Esophagus squamous epithelium (tissue), 5 donors: ENCODE measurements around the gene GULP1. TPM values are rescaled to one million over a fixed set of nuclear protein-coding genes. Genes with fewer than 3 reads are reported as not detected.

ENCODE experiments used
- DNase-seq: peaks from one replicate; lab custom pipeline; 2025; lab: John Stamatoyannopoulos, UW
- H3K27ac ChIP-seq, 4 donors: fragments of 200-600 bp; sonication (generic); one replicate each; pipeline ENCODE4 v1.5.1; 2016 to 2019; ENCODE audit warnings: mild to moderate bottlenecking in 1 of 4
- H3K27me3 ChIP-seq, 4 donors: fragments of 200-600 bp; sonication (generic); 1 replicate in 3 of 4; 2 replicates in 1 of 4; pipeline versions ENCODE4 v1.5.1 to v1.6.0; 2017 to 2021; ENCODE audit warnings: antibody characterized with exemption in 1 of 4
- H3K36me3 ChIP-seq, 3 donors: fragments of 200-600 bp; sonication (generic); one replicate each; pipeline ENCODE4 v1.5.1; 2016 to 2019
- H3K4me1 ChIP-seq, 3 donors: fragments of 200-600 bp; sonication (generic); one replicate each; pipeline ENCODE4 v1.5.1; 2017 to 2019
- H3K4me3 ChIP-seq, 4 donors: fragments of 200-600 bp; sonication (generic); 1 replicate in 3 of 4; 2 replicates in 1 of 4; pipeline ENCODE4 v1.5.1; 2016 to 2019; ENCODE audit warnings: mild to moderate bottlenecking in 2 of 4, moderate library complexity in 1 of 4
- H3K9me3 ChIP-seq, 3 donors: fragments of 200-600 bp; sonication (generic); one replicate each; pipeline ENCODE4 v1.5.1; 2016 to 2019
- CTCF ChIP-seq, 6 experiments: fragments of 450-650 bp in 4 of 6; fragments of 200-600 bp in 2 of 6; sonication (generic) in 2 of 6; IDR thresholded peaks; one replicate each; pipeline ENCODE4 v1.5.1; 2016 to 2019; ENCODE audit warnings: antibody characterized with exemption in 6 of 6, mild to moderate bottlenecking in 4 of 6, moderate library complexity in 4 of 6
- POLR2A ChIP-seq, 4 donors: fragments of 450-650 bp; IDR thresholded peaks; one replicate each; pipeline ENCODE4 v1.6.1; 2017; ENCODE audit warnings: antibody characterized with exemption in 4 of 4, mild to moderate bottlenecking in 4 of 4, moderate library complexity in 3 of 4
- WGBS, 2 donors: methylation state at CpG; one replicate each; pipeline ENCODE4 v1.1.5; 2018; 5-methylcytosine and 5-hydroxymethylcytosine counted together
- intact Hi-C: fragments of 100-400 bp; cut with DNase I; formaldehyde crosslinking; loops from one replicate; pipeline ENCODE4 v1.15.0; 2022
- total RNA-seq, 4 donors: library from RNA; depleted of rRNA; stranded (reverse); fragments of >200 nt; gene quantifications; one replicate each; pipeline ENCODE4 v1.1.0, GENCODE V29; 2016
- donor health status: DM: yes; HTN: yes; CAD: no.

Gene GULP1
- total RNA-seq, 4 donors from 2014 or later = 10.4 to 39.3 (median 24.2) TPM

DNA sequence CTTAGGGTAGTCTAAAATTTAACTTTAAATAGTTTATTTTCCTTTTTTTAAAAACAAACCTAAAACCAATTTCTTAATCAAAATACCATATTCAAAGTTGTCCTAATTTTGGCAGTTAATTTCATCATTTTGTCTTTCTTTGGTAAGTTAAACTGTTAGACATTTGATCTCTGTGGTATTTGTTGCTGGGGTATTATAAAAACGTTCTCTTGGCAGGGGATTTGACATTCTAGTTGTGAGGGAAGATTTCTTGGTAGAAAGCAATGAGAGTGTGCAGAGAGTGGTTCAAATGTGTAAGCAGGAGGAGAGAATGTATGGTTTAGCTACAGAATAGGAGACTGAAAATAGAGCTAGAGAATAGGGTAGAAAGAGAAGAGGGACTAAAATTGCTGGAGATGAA lies 14.6 kb downstream of the GULP1 start:
- no peaks in the 10 kb centered on the region for H3K36me3 ChIP-seq
- TF ChIP-seq POLR2A (IDR thresholded peaks at IDR 0.05) (no peak), CTCF (IDR thresholded peaks at IDR 0.05) (no peak)
- 5 to 17% methylated on average over 1 of the region's 1 CpG for WGBS, 2 donors
- no peaks in the 10 kb centered on the region for H3K27me3 ChIP-seq
- no peak overlapping the region for H3K27ac ChIP-seq
- H3K9me3 ChIP-seq = no peaks in the 10 kb centered on the region
- intact Hi-C loops = no loop called here
- H3K4me3 ChIP-seq = no peak overlapping the region
- no peak for DNase-seq
- H3K4me1 ChIP-seq = peaks cover 0 to 3% (median 0%) of the 10 kb centered on the region in 3 donors

DNA sequence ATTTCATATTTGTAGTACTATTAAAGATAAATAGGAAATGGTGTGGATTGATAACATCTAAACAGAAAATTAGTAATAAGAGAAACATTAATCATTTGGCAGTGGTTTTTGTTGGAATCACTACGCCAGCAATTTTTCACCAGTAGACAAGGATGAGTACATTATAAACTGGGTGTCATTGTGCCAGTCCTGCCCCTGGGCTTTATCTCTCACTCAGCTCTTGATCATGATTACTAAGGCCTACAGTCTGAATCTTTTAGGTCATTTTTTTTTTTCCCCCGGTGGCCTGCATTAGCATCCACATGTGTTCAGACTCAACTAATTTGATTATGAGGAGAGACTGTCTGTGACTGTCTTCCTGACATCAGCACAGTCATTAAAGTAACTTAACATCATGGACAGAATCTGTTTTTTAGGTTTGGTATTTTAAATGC lies 16.2 kb downstream of the GULP1 start:
- H3K4me1 ChIP-seq = no peaks in the 10 kb centered on the region

DNA sequence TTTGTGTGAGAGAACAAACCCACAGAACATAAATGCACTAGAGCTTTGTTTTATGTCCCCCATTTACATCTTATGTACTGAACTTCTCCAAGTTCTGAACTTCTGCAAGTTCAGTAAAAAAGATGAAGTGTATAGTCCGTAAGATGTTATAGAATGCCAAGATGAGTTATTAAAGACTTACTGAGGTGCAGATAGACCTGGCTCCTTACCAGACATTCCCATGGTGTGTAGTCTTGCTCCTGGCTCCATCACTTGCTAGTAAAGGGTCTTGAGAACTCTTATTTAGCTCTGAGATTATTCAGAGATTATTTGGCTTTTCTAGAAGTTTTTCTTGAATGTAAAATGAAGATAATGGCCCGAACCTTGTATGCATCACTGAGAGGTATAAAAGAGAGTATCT lies 16.8 kb downstream of the GULP1 start:
- Histone ChIP-seq H3K27me3 (no peaks in the 10 kb centered on the region), H3K36me3 (no peaks in the 10 kb centered on the region), H3K4me1 (no peaks in the 10 kb centered on the region), H3K27ac (no peak overlapping the region), H3K4me3 (no peak overlapping the region), H3K9me3 (no peaks in the 10 kb centered on the region)
- TF ChIP-seq POLR2A (IDR thresholded peaks at IDR 0.05) = no peak
- TF ChIP-seq CTCF (IDR thresholded peaks at IDR 0.05) = no peak
- WGBS, 2 donors = 68 to 90% methylated on average over 2 of the region's 2 CpGs
- no peak for DNase-seq
- intact Hi-C loops = no loop called here

More for the DNA sequence above, 16.2 kb downstream of the GULP1 start:
- H3K27ac ChIP-seq = no peak overlapping the region
- H3K36me3 ChIP-seq = no peaks in the 10 kb centered on the region
- no peak overlapping the region for H3K4me3 ChIP-seq
- intact Hi-C loops = no loop called here
- no peak for DNase-seq
- no peaks in the 10 kb centered on the region for H3K27me3 ChIP-seq
- TF ChIP-seq CTCF (IDR thresholded peaks at IDR 0.05) = no peak
- no peak for TF ChIP-seq POLR2A (IDR thresholded peaks at IDR 0.05)
- no peaks in the 10 kb centered on the region for H3K9me3 ChIP-seq
- 72 to 80% methylated on average over 2 of the region's 2 CpGs for WGBS, 2 donors

DNA sequence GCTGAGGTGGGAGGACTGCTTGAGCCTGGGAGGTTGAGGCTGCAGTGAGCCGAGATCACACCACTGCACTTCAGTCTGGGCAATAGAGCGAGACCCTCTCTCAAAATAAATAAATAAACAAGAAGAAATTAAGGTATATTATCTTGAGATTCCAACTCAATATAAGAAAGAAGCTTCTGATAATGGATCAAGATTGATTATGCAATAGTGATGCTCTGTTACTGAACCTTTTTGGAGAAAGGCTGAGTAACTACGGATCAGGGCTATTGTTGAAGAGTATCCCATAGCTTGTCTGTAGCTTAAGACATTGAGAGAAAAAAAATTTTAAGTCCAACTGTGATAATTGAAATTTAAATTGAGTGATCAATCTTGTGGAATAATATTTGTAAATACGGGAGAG lies 17.7 kb downstream of the GULP1 start:
- intact Hi-C loops = no loop called here
- Histone ChIP-seq H3K4me3 (no peak overlapping the region), H3K27ac (no peak overlapping the region), H3K4me1 (no peaks in the 10 kb centered on the region), H3K27me3 (no peaks in the 10 kb centered on the region), H3K9me3 (no peaks in the 10 kb centered on the region), H3K36me3 (no peaks in the 10 kb centered on the region)
- WGBS, 2 donors = 66 to 90% methylated on average over 3 to 4 of the region's 4 CpGs
- no peak for DNase-seq
- TF ChIP-seq CTCF (IDR thresholded peaks at IDR 0.05) (no peak), POLR2A (IDR thresholded peaks at IDR 0.05) (no peak)

GRCh38 chr2:188314314-188315054 lies 22.8 kb downstream of the GULP1 start:
- DNase-seq = no peak
- no peaks in the 10 kb centered on the region for H3K9me3 ChIP-seq
- no peak overlapping the region for H3K4me3 ChIP-seq
- no peak overlapping the region for H3K27ac ChIP-seq
- no peaks in the 10 kb centered on the region for H3K36me3 ChIP-seq
- no peaks in the 10 kb centered on the region for H3K27me3 ChIP-seq
- no peaks in the 10 kb centered on the region for H3K4me1 ChIP-seq
- TF ChIP-seq CTCF (IDR thresholded peaks at IDR 0.05) = no peak
- no peak for TF ChIP-seq POLR2A (IDR thresholded peaks at IDR 0.05)
- WGBS, 2 donors = 63 to 82% methylated on average over 6 of the region's 6 CpGs
- intact Hi-C loops = no loop called here
